Measurements from ENCODE around the gene DPP9. TPM values are rescaled to one million over a fixed set of nuclear protein-coding genes. Genes with fewer than 3 reads are reported as not detected.

Gene DPP9
- total RNA-seq, 1 experiment from 2014 or later: 46.4 TPM

- no peak overlapping the region for H2AFZ ChIP-seq (ENCODE audit: low read length)
- Mint-ChIP-seq H3K27ac (no peak overlapping the region), H3K36me3 (ENCODE audit: insufficient read depth in 1 of 3, low read depth in 3 of 3) (peaks cover 23 to 63% (median 30%) of the 10 kb centered on the region in 3 experiments), H3K4me3 (no peak overlapping the region), H3K4me1 (no peaks in the 10 kb centered on the region), H3K9me3 (no peaks in the 10 kb centered on the region), H3K27me3 (ENCODE audit: low read depth) (no peaks in the 10 kb centered on the region)
- H3K79me2 ChIP-seq (ENCODE audit: insufficient read depth, low read length): no peaks in the 10 kb centered on the region
- H2BK15ac ChIP-seq (ENCODE audit: low read depth, low read length): no peak overlapping the region
- no peak overlapping the region for H2BK12ac ChIP-seq (ENCODE audit: insufficient read length, low read depth, low read length)
- no peak overlapping the region for H3K14ac ChIP-seq (ENCODE audit: insufficient read depth, low read length)
- no peaks in the 10 kb centered on the region for H3K27me3 ChIP-seq (ENCODE audit: insufficient read depth, low read length)
- no peak for DNase-seq
- no peaks in the 10 kb centered on the region for H3K79me1 ChIP-seq (ENCODE audit: insufficient read depth, low read depth, low read length, poor library complexity, severe bottlenecking)
- H3K9me3 ChIP-seq (ENCODE audit: control insufficient read depth, low read depth, low read length): no peaks in the 10 kb centered on the region
- H3K56ac ChIP-seq (ENCODE audit: insufficient read length, low read depth, low read length): no peak overlapping the region
- no peaks in the 10 kb centered on the region for H3K23me2 ChIP-seq (ENCODE audit: insufficient read length, low read depth, low read length, poor library complexity, severe bottlenecking)
- H2AK5ac ChIP-seq (ENCODE audit: insufficient read length, low read length): no peak overlapping the region
- no peaks in the 10 kb centered on the region for H4K20me1 ChIP-seq (ENCODE audit: control insufficient read depth, insufficient read depth, insufficient read length)
- no peak overlapping the region for H4K5ac ChIP-seq (ENCODE audit: insufficient read length, low read depth, low read length)
- no peaks in the 10 kb centered on the region for H3K4me1 ChIP-seq (ENCODE audit: insufficient read depth, low read length)
- no peak overlapping the region for H3T11ph ChIP-seq (ENCODE audit: low read length)
- H2BK5ac ChIP-seq (ENCODE audit: insufficient read length, low read length): no peak overlapping the region
- no CpG with 5 or more reads among the region's 26 CpGs for WGBS (ENCODE audit: extremely low coverage, insufficient read length, low lambda C conversion rate)
- H3K23ac ChIP-seq (ENCODE audit: insufficient read length, low read depth, low read length): no peak overlapping the region
- no peak overlapping the region for H4K8ac ChIP-seq (replicated peaks; ENCODE audit: insufficient read length, low read depth, low read length)
- no peak overlapping the region for H4K91ac ChIP-seq (ENCODE audit: insufficient read length, low read depth, low read length)
- no peak overlapping the region for H3K18ac ChIP-seq (ENCODE audit: insufficient read length, low read depth, low read length)
- H2BK20ac ChIP-seq (ENCODE audit: low read depth, low read length, poor library complexity, severe bottlenecking): no peak overlapping the region
- H3K27ac ChIP-seq (ENCODE audit: insufficient read length, low read depth, low read length): no peak overlapping the region
- TF ChIP-seq, protein P1, sequence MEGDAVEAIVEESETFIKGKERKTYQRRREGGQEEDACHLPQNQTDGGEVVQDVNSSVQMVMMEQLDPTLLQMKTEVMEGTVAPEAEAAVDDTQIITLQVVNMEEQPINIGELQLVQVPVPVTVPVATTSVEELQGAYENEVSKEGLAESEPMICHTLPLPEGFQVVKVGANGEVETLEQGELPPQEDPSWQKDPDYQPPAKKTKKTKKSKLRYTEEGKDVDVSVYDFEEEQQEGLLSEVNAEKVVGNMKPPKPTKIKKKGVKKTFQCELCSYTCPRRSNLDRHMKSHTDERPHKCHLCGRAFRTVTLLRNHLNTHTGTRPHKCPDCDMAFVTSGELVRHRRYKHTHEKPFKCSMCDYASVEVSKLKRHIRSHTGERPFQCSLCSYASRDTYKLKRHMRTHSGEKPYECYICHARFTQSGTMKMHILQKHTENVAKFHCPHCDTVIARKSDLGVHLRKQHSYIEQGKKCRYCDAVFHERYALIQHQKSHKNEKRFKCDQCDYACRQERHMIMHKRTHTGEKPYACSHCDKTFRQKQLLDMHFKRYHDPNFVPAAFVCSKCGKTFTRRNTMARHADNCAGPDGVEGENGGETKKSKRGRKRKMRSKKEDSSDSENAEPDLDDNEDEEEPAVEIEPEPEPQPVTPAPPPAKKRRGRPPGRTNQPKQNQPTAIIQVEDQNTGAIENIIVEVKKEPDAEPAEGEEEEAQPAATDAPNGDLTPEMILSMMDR (conservative IDR thresholded peaks at IDR 0.05): no peak
- H3K4me2 ChIP-seq (ENCODE audit: insufficient read depth, insufficient read length, low read length): no peak overlapping the region
- no peak overlapping the region for H3K4ac ChIP-seq (ENCODE audit: low read depth, low read length)
- H3K9ac ChIP-seq (ENCODE audit: extremely low read depth, insufficient read length, low read length): no peak overlapping the region
- H2BK120ac ChIP-seq (ENCODE audit: low read depth, low read length, poor library complexity, severe bottlenecking): no peak overlapping the region
Observed at GRCh38 chr19:4688587-4688986, 35.1 kb downstream of the DPP9 start.
